SU-DHL-6 (cell line): ENCODE results near the gene ZNF891.

Experiments used
- EZH2phosphoT487 ChIP-seq: fragments of 200-600 bp; sonication (generic), shearing (Covaris generic); conservative IDR thresholded peaks from 2 replicates; pipeline ENCODE4 v1.6.1; 2018; ENCODE audit warnings: mild to moderate bottlenecking, antibody characterized with exemption, low read length, moderate library complexity, mixed read lengths
- TF ChIP-seq, protein P1 (sequence below): fragments of 200-600 bp; sonication (generic); IDR thresholded peaks from one replicate; pipeline ENCODE4 v1.5.1; 2017; ENCODE audit warnings: antibody characterized with exemption, mild to moderate bottlenecking, low read length, moderate library complexity; ENCODE audit not compliant: insufficient read depth, poor library complexity, severe bottlenecking

DNA sequence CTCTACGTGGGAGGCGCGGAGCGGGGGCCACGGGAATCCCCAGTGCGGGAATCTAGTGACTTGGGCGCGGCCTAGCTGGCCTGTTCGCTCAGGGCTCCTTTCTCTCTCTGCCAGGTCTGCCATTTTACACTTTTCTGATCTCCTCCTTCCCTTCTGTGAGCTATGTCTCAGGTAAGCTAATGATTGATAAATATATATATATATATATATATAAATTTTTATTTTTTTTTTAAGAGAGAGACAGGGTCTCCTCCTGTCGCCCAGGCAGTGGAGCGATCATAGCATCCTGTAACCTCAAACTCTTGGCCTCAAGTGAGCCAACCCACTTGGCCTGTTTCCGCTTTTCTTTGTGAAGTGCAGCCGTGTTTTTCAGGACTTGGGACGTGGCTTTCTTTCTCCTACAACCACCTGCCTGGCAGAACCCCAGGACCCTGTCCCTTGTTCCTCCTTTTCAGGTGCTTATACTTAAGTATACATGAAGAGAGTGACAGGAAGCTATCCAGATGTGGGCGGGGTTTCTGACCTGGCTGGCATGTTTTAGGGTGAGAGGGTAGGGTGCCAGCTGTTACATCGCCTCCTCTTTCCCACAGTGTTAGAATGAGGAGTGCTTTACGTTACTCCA lies 48.8 kb downstream of the ZNF891 start:
- TF ChIP-seq, protein P1, sequence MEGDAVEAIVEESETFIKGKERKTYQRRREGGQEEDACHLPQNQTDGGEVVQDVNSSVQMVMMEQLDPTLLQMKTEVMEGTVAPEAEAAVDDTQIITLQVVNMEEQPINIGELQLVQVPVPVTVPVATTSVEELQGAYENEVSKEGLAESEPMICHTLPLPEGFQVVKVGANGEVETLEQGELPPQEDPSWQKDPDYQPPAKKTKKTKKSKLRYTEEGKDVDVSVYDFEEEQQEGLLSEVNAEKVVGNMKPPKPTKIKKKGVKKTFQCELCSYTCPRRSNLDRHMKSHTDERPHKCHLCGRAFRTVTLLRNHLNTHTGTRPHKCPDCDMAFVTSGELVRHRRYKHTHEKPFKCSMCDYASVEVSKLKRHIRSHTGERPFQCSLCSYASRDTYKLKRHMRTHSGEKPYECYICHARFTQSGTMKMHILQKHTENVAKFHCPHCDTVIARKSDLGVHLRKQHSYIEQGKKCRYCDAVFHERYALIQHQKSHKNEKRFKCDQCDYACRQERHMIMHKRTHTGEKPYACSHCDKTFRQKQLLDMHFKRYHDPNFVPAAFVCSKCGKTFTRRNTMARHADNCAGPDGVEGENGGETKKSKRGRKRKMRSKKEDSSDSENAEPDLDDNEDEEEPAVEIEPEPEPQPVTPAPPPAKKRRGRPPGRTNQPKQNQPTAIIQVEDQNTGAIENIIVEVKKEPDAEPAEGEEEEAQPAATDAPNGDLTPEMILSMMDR = no peak
- no peak for TF ChIP-seq EZH2phosphoT487
